Measurements from ENCODE around the gene THAP4. TPM values are rescaled to one million over a fixed set of nuclear protein-coding genes. Genes with fewer than 3 reads are reported as not detected.

The THAP4 gene
- total and polyA plus RNA-seq, 2 of the 13 experiments (the other 11 are each of a cell fraction or from before 2014, with no cell fraction given): 59.7 to 75.7 TPM

GRCh38 chr2:241559323-241560161 lies 77.4 kb downstream of the THAP4 start (continued):
- TF ChIP-seq PRDM15 (CRISPR knock-in tag; IDR thresholded peaks at IDR 0.05) (no peak), SRSF1 (optimal IDR thresholded peaks at IDR 0.05; ENCODE audit: low read depth, low read length) (peak; percentile 92), ZFP82 (CRISPR knock-in tag; IDR thresholded peaks at IDR 0.05; ENCODE audit: borderline replicate concordance) (no peak), PCBP2 (optimal IDR thresholded peaks at IDR 0.05; ENCODE audit: low read depth, low read length, poor library complexity, severe bottlenecking) (no peak), ZMYM2 (CRISPR knock-in tag; IDR thresholded peaks at IDR 0.05) (no peak), ZNF724P (CRISPR knock-in tag; IDR thresholded peaks at IDR 0.05; ENCODE audit: borderline replicate concordance) (no peak), TAF1 (CRISPR knock-in tag; IDR thresholded peaks at IDR 0.05) (peak; percentile 28), ZNF138 (CRISPR knock-in tag; IDR thresholded peaks at IDR 0.05; ENCODE audit: low read depth) (no peak), ZNF674 (CRISPR knock-in tag; IDR thresholded peaks at IDR 0.05; ENCODE audit: low read depth) (no peak), ATF7-NPFF (CRISPR knock-in tag; IDR thresholded peaks at IDR 0.05; ENCODE audit: low read depth) (peak; percentile 15), ZNF670 (CRISPR knock-in tag; IDR thresholded peaks at IDR 0.05; ENCODE audit: borderline replicate concordance) (no peak), GABPB1 (CRISPR knock-in tag; IDR thresholded peaks at IDR 0.05) (peak; percentile 33; the same call in 1 of the 2 replicates), TCF7L2 (IDR thresholded peaks at IDR 0.05; ENCODE audit: low read depth, low read length) (no peak), RELA (CRISPR knock-in tag; IDR thresholded peaks at IDR 0.05) (no peak), ZFP90 (CRISPR knock-in tag; IDR thresholded peaks at IDR 0.05; ENCODE audit: borderline replicate concordance) (0 out of 2 replicates have a peak, but pooled peaks have one; percentile 51), ARNTL (CRISPR knock-in tag; IDR thresholded peaks at IDR 0.05) (peak; percentile 60; the same call in 1 of the 2 replicates), ZNF816 (CRISPR knock-in tag; IDR thresholded peaks at IDR 0.05; ENCODE audit: borderline replicate concordance) (no peak), ZKSCAN5 (CRISPR knock-in tag; IDR thresholded peaks at IDR 0.05) (no peak)
- TF ChIP-seq, protein P1, sequence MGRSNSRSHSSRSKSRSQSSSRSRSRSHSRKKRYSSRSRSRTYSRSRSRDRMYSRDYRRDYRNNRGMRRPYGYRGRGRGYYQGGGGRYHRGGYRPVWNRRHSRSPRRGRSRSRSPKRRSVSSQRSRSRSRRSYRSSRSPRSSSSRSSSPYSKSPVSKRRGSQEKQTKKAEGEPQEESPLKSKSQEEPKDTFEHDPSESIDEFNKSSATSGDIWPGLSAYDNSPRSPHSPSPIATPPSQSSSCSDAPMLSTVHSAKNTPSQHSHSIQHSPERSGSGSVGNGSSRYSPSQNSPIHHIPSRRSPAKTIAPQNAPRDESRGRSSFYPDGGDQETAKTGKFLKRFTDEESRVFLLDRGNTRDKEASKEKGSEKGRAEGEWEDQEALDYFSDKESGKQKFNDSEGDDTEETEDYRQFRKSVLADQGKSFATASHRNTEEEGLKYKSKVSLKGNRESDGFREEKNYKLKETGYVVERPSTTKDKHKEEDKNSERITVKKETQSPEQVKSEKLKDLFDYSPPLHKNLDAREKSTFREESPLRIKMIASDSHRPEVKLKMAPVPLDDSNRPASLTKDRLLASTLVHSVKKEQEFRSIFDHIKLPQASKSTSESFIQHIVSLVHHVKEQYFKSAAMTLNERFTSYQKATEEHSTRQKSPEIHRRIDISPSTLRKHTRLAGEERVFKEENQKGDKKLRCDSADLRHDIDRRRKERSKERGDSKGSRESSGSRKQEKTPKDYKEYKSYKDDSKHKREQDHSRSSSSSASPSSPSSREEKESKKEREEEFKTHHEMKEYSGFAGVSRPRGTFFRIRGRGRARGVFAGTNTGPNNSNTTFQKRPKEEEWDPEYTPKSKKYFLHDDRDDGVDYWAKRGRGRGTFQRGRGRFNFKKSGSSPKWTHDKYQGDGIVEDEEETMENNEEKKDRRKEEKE (IDR thresholded peaks at IDR 0.05): no peak
- TF ChIP-seq, protein P2, sequence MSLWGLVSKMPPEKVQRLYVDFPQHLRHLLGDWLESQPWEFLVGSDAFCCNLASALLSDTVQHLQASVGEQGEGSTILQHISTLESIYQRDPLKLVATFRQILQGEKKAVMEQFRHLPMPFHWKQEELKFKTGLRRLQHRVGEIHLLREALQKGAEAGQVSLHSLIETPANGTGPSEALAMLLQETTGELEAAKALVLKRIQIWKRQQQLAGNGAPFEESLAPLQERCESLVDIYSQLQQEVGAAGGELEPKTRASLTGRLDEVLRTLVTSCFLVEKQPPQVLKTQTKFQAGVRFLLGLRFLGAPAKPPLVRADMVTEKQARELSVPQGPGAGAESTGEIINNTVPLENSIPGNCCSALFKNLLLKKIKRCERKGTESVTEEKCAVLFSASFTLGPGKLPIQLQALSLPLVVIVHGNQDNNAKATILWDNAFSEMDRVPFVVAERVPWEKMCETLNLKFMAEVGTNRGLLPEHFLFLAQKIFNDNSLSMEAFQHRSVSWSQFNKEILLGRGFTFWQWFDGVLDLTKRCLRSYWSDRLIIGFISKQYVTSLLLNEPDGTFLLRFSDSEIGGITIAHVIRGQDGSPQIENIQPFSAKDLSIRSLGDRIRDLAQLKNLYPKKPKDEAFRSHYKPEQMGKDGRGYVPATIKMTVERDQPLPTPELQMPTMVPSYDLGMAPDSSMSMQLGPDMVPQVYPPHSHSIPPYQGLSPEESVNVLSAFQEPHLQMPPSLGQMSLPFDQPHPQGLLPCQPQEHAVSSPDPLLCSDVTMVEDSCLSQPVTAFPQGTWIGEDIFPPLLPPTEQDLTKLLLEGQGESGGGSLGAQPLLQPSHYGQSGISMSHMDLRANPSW (CRISPR knock-in tag; IDR thresholded peaks at IDR 0.05; ENCODE audit: borderline replicate concordance): no peak
